Smooth muscle cell (in vitro differentiated cells): ENCODE results near the gene VHLL. TPM values are rescaled to one million over a fixed set of nuclear protein-coding genes. Genes with fewer than 3 reads are reported as not detected.

Source experiments
- DNase-seq: peaks from one replicate; lab custom pipeline; 2025; ENCODE audit not compliant: unreplicated experiment; lab: John Stamatoyannopoulos, UW
- H2AFZ ChIP-seq: fragments of 200-600 bp; sonication (generic); 2 replicates; pipeline ENCODE4 v1.6.0; 2016; ENCODE audit warnings: antibody characterized with exemption, low read depth, mild to moderate bottlenecking
- H3F3A ChIP-seq: fragments of 200-600 bp; sonication (generic); 2 replicates; pipeline ENCODE4 v1.6.0; 2017; ENCODE audit warnings: antibody characterized with exemption, low read depth
- H3K27ac ChIP-seq: fragments of 200-600 bp; sonication (generic); 2 replicates; pipeline ENCODE4 v1.5.1; 2016; ENCODE audit warnings: low read depth, mild to moderate bottlenecking
- H3K27me3 ChIP-seq: fragments of 200-600 bp; sonication (generic); 2 replicates; pipeline ENCODE4 v1.6.1; 2016; ENCODE audit warnings: low read depth, mild to moderate bottlenecking
- H3K36me3 ChIP-seq: fragments of 200-600 bp; sonication (generic); 2 replicates; pipeline ENCODE4 v1.5.1; 2016; ENCODE audit warnings: low read depth
- H3K4me1 ChIP-seq: fragments of 200-600 bp; sonication (generic); 2 replicates; pipeline ENCODE4 v1.5.1; 2016; ENCODE audit warnings: low read depth
- H3K4me2 ChIP-seq: fragments of 200-600 bp; sonication (generic); 2 replicates; pipeline ENCODE4 v1.6.0; 2016; ENCODE audit warnings: mild to moderate bottlenecking
- H3K4me3 ChIP-seq: fragments of 200-600 bp; sonication (generic); 2 replicates; pipeline ENCODE4 v1.5.1; 2016; ENCODE audit warnings: mild to moderate bottlenecking
- H3K79me2 ChIP-seq: fragments of 200-600 bp; sonication (generic); 2 replicates; pipeline ENCODE4 v1.6.0; 2016; ENCODE audit warnings: low read depth, mild to moderate bottlenecking
- H3K9ac ChIP-seq: fragments of 200-600 bp; sonication (generic); 2 replicates; pipeline ENCODE4 v1.6.0; 2016; ENCODE audit warnings: low read depth
- H3K9me3 ChIP-seq: fragments of 200-600 bp; sonication (generic); replicated peaks from 2 replicates; pipeline ENCODE4 v1.5.1; 2016; ENCODE audit warnings: low read depth
- H4K20me1 ChIP-seq: fragments of 200-600 bp; sonication (generic); 2 replicates; pipeline ENCODE4 v1.6.0; 2016; ENCODE audit warnings: low read depth
- CTCF ChIP-seq: fragments of 200-600 bp; sonication (generic); IDR thresholded peaks from 2 replicates; pipeline ENCODE4 v1.5.1; 2017; ENCODE audit warnings: borderline replicate concordance, mild to moderate bottlenecking, antibody characterized with exemption; ENCODE audit not compliant: insufficient read depth, poor library complexity, severe bottlenecking
- WGBS: methylation state at CpG from one replicate; pipeline ENCODE4 v1.1.7; 2016; ENCODE audit warnings: low lambda C conversion rate; 5-methylcytosine and 5-hydroxymethylcytosine counted together
- polyA plus RNA-seq: library from polyadenylated mRNA; unstranded; fragments of >200 nt; fragmentation: Nextera tagmentation; extraction: Ambion mirVana; gene quantifications from 2 replicates; pipeline ENCODE4 v1.2.1, GENCODE V29; 2016
- total RNA-seq: library from RNA; depleted of rRNA; stranded (reverse); fragments of >200 nt; gene quantifications from 2 replicates; pipeline ENCODE4 v1.2.3, GENCODE V29; 2014

VHLL gene
- total and polyA plus RNA-seq, 2 experiments from 2014 or later = not detected

DNA sequence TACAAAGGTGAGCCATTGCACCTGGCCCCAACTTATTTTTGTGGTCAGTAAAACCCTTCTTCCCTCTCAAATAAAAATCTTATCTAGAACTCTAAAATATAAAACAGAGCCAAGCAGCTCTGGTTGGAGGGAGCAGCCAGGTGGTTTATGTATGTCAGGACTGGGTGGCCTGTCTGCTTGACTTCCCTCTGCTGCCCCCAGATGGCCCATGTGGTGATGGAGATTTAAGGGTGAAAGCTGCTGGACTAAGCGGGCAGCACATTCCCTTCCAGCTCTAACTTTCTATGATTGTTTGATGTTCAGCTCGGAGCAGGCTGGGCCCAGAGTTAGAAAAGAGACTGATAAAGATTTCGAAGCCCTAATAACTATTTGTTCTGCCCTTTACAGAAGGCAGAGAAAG is 39.3 kb downstream of the VHLL start:
- H3K4me1 ChIP-seq = no peaks in the 10 kb centered on the region
- H3K9ac ChIP-seq = no peak overlapping the region
- H3F3A ChIP-seq = no peaks in the 10 kb centered on the region
- no peaks in the 10 kb centered on the region for H3K79me2 ChIP-seq
- H3K9me3 ChIP-seq = no peaks in the 10 kb centered on the region
- no peaks in the 10 kb centered on the region for H3K27me3 ChIP-seq
- no peak overlapping the region for H2AFZ ChIP-seq
- no peaks in the 10 kb centered on the region for H3K36me3 ChIP-seq
- H3K4me3 ChIP-seq = no peak overlapping the region
- H3K4me2 ChIP-seq = no peak overlapping the region
- 91% methylated on average over 3 of the region's 3 CpGs for WGBS
- TF ChIP-seq CTCF = no peak
- H4K20me1 ChIP-seq = peaks cover 4% of the 10 kb centered on the region
- no peak for DNase-seq
- H3K27ac ChIP-seq = no peak overlapping the region

GRCh38 chr1:156258859-156259258 is 40.2 kb downstream of the VHLL start:
- DNase-seq = no peak
- H3K9ac ChIP-seq = no peak overlapping the region
- peaks cover 4% of the 10 kb centered on the region for H4K20me1 ChIP-seq
- no peak overlapping the region for H3K4me2 ChIP-seq
- no peaks in the 10 kb centered on the region for H3K9me3 ChIP-seq
- H3K79me2 ChIP-seq = no peaks in the 10 kb centered on the region
- H3K36me3 ChIP-seq = no peaks in the 10 kb centered on the region
- 95% methylated on average over 8 of the region's 8 CpGs for WGBS
- TF ChIP-seq CTCF = no peak
- H3K4me1 ChIP-seq = no peaks in the 10 kb centered on the region
- H3K27ac ChIP-seq = no peak overlapping the region
- H2AFZ ChIP-seq = no peak overlapping the region
- no peaks in the 10 kb centered on the region for H3F3A ChIP-seq
- no peaks in the 10 kb centered on the region for H3K27me3 ChIP-seq
- no peak overlapping the region for H3K4me3 ChIP-seq

DNA sequence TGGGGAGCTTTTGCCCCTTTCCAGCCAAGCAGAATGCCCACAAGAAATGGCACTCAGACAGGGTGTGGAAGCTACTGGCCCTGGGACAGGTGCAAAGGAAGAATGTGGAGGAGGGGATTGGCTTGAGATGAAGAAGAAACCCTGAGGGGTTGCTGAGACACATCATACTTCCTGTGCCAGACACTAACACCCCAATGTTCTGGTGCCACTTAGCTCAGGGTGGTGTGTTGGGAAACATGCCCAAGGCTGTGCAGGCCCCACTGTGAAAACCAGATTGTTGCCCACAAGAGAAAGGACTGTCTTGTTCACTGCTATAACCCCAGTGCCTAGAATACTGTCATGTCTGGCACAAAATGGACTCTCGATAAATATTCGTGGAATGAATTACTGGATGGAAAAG is 41.4 kb downstream of the VHLL start:
- no peaks in the 10 kb centered on the region for H3K27me3 ChIP-seq
- H3F3A ChIP-seq = no peaks in the 10 kb centered on the region
- peaks cover 4% of the 10 kb centered on the region for H4K20me1 ChIP-seq
- DNase-seq = no peak
- no peaks in the 10 kb centered on the region for H3K36me3 ChIP-seq
- TF ChIP-seq CTCF = no peak
- H3K4me2 ChIP-seq = no peak overlapping the region
- no peak overlapping the region for H3K4me3 ChIP-seq
- H2AFZ ChIP-seq = no peak overlapping the region
- H3K4me1 ChIP-seq = no peaks in the 10 kb centered on the region
- no peaks in the 10 kb centered on the region for H3K9me3 ChIP-seq
- H3K79me2 ChIP-seq = no peaks in the 10 kb centered on the region
- WGBS = 98% methylated on average over 2 of the region's 2 CpGs
- H3K9ac ChIP-seq = no peak overlapping the region
- no peak overlapping the region for H3K27ac ChIP-seq

DNA sequence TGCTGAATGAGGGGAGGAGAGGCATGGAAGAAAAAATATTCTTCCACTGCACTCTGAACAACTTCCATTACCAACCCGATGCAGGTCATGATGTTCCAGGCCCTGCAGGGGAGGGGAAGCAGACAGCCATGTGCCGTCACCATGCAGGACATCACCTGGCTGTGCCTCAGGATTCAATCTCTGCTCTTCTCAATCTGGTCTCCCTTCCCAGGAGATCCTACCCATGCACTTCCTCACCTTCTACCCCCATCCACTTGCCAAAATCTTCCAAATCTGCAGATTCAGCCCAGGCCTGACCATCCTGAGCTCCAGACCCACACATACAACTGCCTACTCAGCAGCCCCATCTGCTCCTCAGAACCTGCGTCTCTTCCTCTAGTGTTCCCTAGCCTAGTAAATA is 45.5 kb downstream of the VHLL start:
- no peak for TF ChIP-seq CTCF
- no peak overlapping the region for H3K4me2 ChIP-seq
- H3K27me3 ChIP-seq = no peaks in the 10 kb centered on the region
- no peaks in the 10 kb centered on the region for H3K79me2 ChIP-seq
- H3K9me3 ChIP-seq = no peaks in the 10 kb centered on the region
- no peaks in the 10 kb centered on the region for H3K36me3 ChIP-seq
- DNase-seq = no peak
- no peak overlapping the region for H3K4me3 ChIP-seq
- no peaks in the 10 kb centered on the region for H3F3A ChIP-seq
- H2AFZ ChIP-seq = no peak overlapping the region
- WGBS = 99% methylated on average over 3 of the region's 3 CpGs
- no peak overlapping the region for H3K27ac ChIP-seq
- peaks cover 4% of the 10 kb centered on the region for H4K20me1 ChIP-seq
- no peak overlapping the region for H3K9ac ChIP-seq
- no peaks in the 10 kb centered on the region for H3K4me1 ChIP-seq
